G401.6 (cell line): ENCODE results near the gene MAGEB3.
"Not testable (repeated sequence)": the region's sequence is repeated elsewhere in the genome, so short reads cannot be mapped to it uniquely, and the experiment has no call there.

Experiments
- FAIRE-seq: peaks from 2 replicates; lab custom pipeline; 2012; peaks lifted over from hg19 to GRCh38; lab: Jason Lieb, UNC

The MAGEB3 gene

GRCh38 chrX:30230395-30230794, at the start of gene MAGEB3:
Gene MAGEB3 (plus strand): TSS chrX:30230657. CDS start chrX:30235925, 5,268 bp downstream.
- FAIRE-seq, result no peak

- no peak for FAIRE-seq
These were observed 49.1 kb upstream of the MAGEB3 start for GRCh38 chrX:30181353-30181752.

GRCh38 chrX:30183554-30183953, 46.9 kb upstream of the MAGEB3 start:
- FAIRE-seq, result no peak

GRCh38 chrX:30190426-30190825, 40.0 kb upstream of the MAGEB3 start:
- FAIRE-seq, result no peak

- not testable (repeated sequence) for FAIRE-seq
These were observed 36.5 kb upstream of the MAGEB3 start for GRCh38 chrX:30193910-30194309.

GRCh38 chrX:30196322-30196721, 34.1 kb upstream of the MAGEB3 start:
- FAIRE-seq, result no peak

GRCh38 chrX:30212172-30212571, 18.3 kb upstream of the MAGEB3 start:
- FAIRE-seq, result no peak

GRCh38 chrX:30215357-30215843, 15.1 kb upstream of the MAGEB3 start, which contains the start of gene MAGEB2:
Gene MAGEB2 (plus strand): TSS chrX:30215563. CDS start chrX:30218581, 3,018 bp downstream.
- FAIRE-seq, result no peak

- FAIRE-seq, result no peak
These were observed 13.0 kb upstream of the MAGEB3 start for GRCh38 chrX:30217465-30217864.

- no peak for FAIRE-seq
These were observed 11.1 kb upstream of the MAGEB3 start for GRCh38 chrX:30219372-30219771.

GRCh38 chrX:30220661-30221060, 9.8 kb upstream of the MAGEB3 start:
- no peak for FAIRE-seq

GRCh38 chrX:30224536-30224935, 5.9 kb upstream of the MAGEB3 start:
- FAIRE-seq, result no peak

GRCh38 chrX:30228526-30228925, 1.9 kb upstream of the MAGEB3 start:
- FAIRE-seq, result no peak

- no peak for FAIRE-seq
These were observed 11.4 kb downstream of the MAGEB3 start, which contains the start of gene MAGEB4 for GRCh38 chrX:30241724-30242415. Gene MAGEB4 (plus strand): TSS chrX:30242000. CDS start chrX:30242136, 136 bp downstream.

- FAIRE-seq, result no peak
These were observed 16.5 kb downstream of the MAGEB3 start, which contains the start of gene MAGEB1 for GRCh38 chrX:30246769-30247489. Gene MAGEB1 (plus strand): TSS chrX:30247146. CDS start chrX:30250494, 3,348 bp downstream.

- FAIRE-seq, result no peak
These were observed 18.4 kb downstream of the MAGEB3 start for GRCh38 chrX:30248854-30249253.

- FAIRE-seq, result no peak
These were observed 22.8 kb downstream of the MAGEB3 start for GRCh38 chrX:30253257-30253656.

GRCh38 chrX:30259927-30260326, 29.5 kb downstream of the MAGEB3 start:
- no peak for FAIRE-seq

- FAIRE-seq, result no peak
These were observed 30.6 kb downstream of the MAGEB3 start for GRCh38 chrX:30261012-30261411.

- FAIRE-seq, result no peak
These were observed 32.3 kb downstream of the MAGEB3 start for GRCh38 chrX:30262763-30263162.

- FAIRE-seq, result no peak
These were observed 40.2 kb downstream of the MAGEB3 start for GRCh38 chrX:30270639-30271038.

- no peak for FAIRE-seq
These were observed 45.0 kb downstream of the MAGEB3 start for GRCh38 chrX:30275498-30275897.

GRCh38 chrX:30278365-30278764, 47.9 kb downstream of the MAGEB3 start:
- no peak for FAIRE-seq
